K562 (cell line): ENCODE measurements around the gene NOM1. TPM values are rescaled to one million over a fixed set of nuclear protein-coding genes. Genes with fewer than 3 reads are reported as not detected.

Experiments
- CEBPB ChIP-seq: fragments of 450-650 bp; IDR thresholded peaks from 2 replicates; pipeline ENCODE4 v1.6.1; 2016; ENCODE audit warnings: missing genetic modification characterization, missing compliant biosample characterization
- CEBPG ChIP-seq, 3 experiments: fragments of 200-800 bp in 1 of 3; sonication (Bioruptor generic) in 1 of 3; sonication (generic) in 1 of 3; formaldehyde crosslinking in 1 of 3; IDR thresholded peaks in 2 of 3; conservative IDR thresholded peaks in 1 of 3; 2 replicates each; pipeline versions ENCODE4 v1.6.1 to v1.8.0; 2016 to 2022; ENCODE audit warnings: missing compliant biosample characterization in 2 of 3, missing genetic modification characterization in 2 of 3, mild to moderate bottlenecking in 1 of 3, missing genetic modification reagents in 1 of 3
- RCOR1 ChIP-seq, 2 experiments: IDR thresholded peaks; 2 replicates each; pipeline ENCODE4 v1.6.1; 2012; ENCODE audit warnings: low read depth in 2 of 2, low read length in 2 of 2, borderline replicate concordance in 1 of 2, improper control_type of control experiment in 1 of 2
- SOX6 ChIP-seq: fragments of 450-650 bp; IDR thresholded peaks from 2 replicates; pipeline ENCODE4 v1.6.1; 2014; ENCODE audit warnings: mild to moderate bottlenecking
- polyA plus RNA-seq, 8 experiments: library from polyadenylated mRNA; depleted of rRNA in 4 of 8; stranded (reverse) in 5 of 8; unstranded in 3 of 8; fragments of >200 nt; fragmentation: Nextera tagmentation in 2 of 8; fragmentation: Illumina TruSeq in 1 of 8; extraction: Ambion mirVana in 2 of 8; extraction: Trizol in 1 of 8; gene quantifications; 2 replicates each; pipeline versions ENCODE4 v1.2.1 to v1.2.3, GENCODE V29; 2011 to 2014; ENCODE audit warnings: inconsistent platforms in 1 of 8, missing spikeins in 1 of 8
- total RNA-seq, 7 experiments: library from RNA; depleted of rRNA in 6 of 7; stranded (reverse); fragments of >200 nt in 6 of 7; fragmentation: Illumina TruSeq in 2 of 7; extraction: Trizol in 2 of 7; gene quantifications; 2 replicates each; pipeline versions ENCODE4 v1.2.1 to v1.2.3, GENCODE V29; 2011 to 2021; ENCODE audit warnings: low replicate concordance in 1 of 7
- TF ChIP-seq, protein P1 (sequence below), 2 experiments: fragments of 450-650 bp in 1 of 2; sonication (generic) in 1 of 2; formaldehyde crosslinking in 1 of 2; IDR thresholded peaks; 2 replicates each; pipeline versions ENCODE4 v1.7.1 to v1.9.0; 2016 to 2022; ENCODE audit warnings: inconsistent platforms in 1 of 2, mild to moderate bottlenecking in 1 of 2, missing genetic modification reagents in 1 of 2

The NOM1 gene
- total and polyA plus RNA-seq, 9 of the 15 experiments (the other 6 are each of a cell fraction or from before 2014, with no cell fraction given), result 6.8 to 47.3 (median 37.4) TPM

DNA sequence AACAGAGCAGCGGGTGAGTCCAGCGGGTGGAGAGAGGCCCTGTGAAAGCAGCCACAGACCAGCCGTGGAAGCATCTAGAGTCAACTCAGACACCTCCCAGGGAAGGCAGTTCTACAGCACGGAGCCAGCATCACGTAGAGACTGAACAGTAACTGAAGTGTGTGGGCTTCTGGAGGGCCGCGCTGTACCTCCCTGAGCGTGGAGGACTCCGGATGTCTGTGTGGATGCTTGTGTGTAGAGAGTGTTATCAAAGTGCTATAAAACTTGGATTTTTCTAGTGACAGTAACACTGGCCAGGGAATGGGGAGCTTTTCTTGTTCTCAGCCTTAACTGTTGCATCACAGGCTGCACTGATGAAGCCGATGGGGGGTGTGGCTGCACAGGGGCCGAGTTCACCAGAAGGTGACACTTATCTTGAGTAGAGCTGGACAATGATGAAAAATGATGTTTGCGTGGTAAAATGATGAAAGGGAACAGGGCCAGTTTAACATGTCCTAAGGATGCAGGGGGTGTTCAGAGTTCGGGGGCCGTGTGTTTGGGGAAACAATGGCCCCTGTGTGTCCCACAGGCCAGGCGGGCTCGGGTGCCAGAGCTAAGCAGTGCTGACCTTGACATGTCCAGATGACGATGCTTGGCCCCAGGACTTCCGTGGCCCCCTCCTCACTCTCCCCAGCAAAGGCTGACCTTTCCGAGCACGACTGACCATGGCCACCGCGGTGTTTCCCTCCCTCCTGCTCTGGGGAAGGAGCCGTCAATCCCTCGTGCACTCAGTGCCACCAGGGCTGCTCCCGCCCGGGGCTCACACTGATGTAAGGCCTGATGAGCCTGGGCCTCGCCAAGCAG lies 39.1 kb downstream of the NOM1 start (continued):
- TF ChIP-seq, protein P1, sequence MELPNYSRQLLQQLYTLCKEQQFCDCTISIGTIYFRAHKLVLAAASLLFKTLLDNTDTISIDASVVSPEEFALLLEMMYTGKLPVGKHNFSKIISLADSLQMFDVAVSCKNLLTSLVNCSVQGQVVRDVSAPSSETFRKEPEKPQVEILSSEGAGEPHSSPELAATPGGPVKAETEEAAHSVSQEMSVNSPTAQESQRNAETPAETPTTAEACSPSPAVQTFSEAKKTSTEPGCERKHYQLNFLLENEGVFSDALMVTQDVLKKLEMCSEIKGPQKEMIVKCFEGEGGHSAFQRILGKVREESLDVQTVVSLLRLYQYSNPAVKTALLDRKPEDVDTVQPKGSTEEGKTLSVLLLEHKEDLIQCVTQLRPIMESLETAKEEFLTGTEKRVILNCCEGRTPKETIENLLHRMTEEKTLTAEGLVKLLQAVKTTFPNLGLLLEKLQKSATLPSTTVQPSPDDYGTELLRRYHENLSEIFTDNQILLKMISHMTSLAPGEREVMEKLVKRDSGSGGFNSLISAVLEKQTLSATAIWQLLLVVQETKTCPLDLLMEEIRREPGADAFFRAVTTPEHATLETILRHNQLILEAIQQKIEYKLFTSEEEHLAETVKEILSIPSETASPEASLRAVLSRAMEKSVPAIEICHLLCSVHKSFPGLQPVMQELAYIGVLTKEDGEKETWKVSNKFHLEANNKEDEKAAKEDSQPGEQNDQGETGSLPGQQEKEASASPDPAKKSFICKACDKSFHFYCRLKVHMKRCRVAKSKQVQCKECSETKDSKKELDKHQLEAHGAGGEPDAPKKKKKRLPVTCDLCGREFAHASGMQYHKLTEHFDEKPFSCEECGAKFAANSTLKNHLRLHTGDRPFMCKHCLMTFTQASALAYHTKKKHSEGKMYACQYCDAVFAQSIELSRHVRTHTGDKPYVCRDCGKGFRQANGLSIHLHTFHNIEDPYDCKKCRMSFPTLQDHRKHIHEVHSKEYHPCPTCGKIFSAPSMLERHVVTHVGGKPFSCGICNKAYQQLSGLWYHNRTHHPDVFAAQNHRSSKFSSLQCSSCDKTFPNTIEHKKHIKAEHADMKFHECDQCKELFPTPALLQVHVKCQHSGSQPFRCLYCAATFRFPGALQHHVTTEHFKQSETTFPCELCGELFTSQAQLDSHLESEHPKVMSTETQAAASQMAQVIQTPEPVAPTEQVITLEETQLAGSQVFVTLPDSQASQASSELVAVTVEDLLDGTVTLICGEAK (IDR thresholded peaks at IDR 0.05), result no peak
- TF ChIP-seq, protein P1 (CRISPR knock-in tag; IDR thresholded peaks at IDR 0.05), result no peak
- TF ChIP-seq CEBPG (CRISPR knock-in tag; IDR thresholded peaks at IDR 0.05) (peak; percentile 81), CEBPG (tag; conservative IDR thresholded peaks at IDR 0.05 in 1 of 2, IDR thresholded peaks at IDR 0.05 in 1 of 2) (peak; percentile 58 to 78), CEBPB (tag) (peak; percentile 94), RCOR1 (IDR thresholded peaks at IDR 0.05; ENCODE audit: borderline replicate concordance in 1 of 2, low read depth in 2 of 2, low read length in 2 of 2) (0 out of 4 replicates have a peak, but pooled peaks of 1 of the 2 experiments have one; percentile 18), SOX6 (no peak)
